Adipocyte (in vitro differentiated cells): ENCODE results near the gene RBMY1B.
"Not testable (repeated sequence)": the region's sequence is repeated elsewhere in the genome, so short reads cannot be mapped to it uniquely, and the experiment has no call there.

Source experiments
- DNase-seq: peaks from one replicate; pipeline ENCODE4 v3.0.0-alpha.2; 2015; ENCODE audit warnings: low read depth
- H3K27me3 ChIP-seq: replicated peaks from 2 replicates; pipeline ENCODE4 v1.7.0; 2013; ENCODE audit warnings: mild to moderate bottlenecking, low read length, moderate library complexity; ENCODE audit not compliant: control insufficient read depth, insufficient read depth
- H3K36me3 ChIP-seq: 2 replicates; pipeline ENCODE4 v1.7.0; 2013; ENCODE audit warnings: low read length, mild to moderate bottlenecking, moderate library complexity; ENCODE audit not compliant: control insufficient read depth, insufficient read depth, severe bottlenecking
- H3K4me1 ChIP-seq: 2 replicates; pipeline ENCODE4 v1.7.0; 2013; ENCODE audit warnings: mild to moderate bottlenecking, low read length, moderate library complexity; ENCODE audit not compliant: control insufficient read depth, insufficient read depth
- H3K4me3 ChIP-seq: 2 replicates; pipeline ENCODE4 v1.7.0; 2013; ENCODE audit warnings: mild to moderate bottlenecking, low read length, moderate library complexity
- H3K9ac ChIP-seq: 2 replicates; pipeline ENCODE4 v1.7.0; 2013; ENCODE audit warnings: mild to moderate bottlenecking, low read length, moderate library complexity
- H3K9me3 ChIP-seq: 2 replicates; pipeline ENCODE4 v1.7.0; 2013; ENCODE audit warnings: mild to moderate bottlenecking, low read length, moderate library complexity; ENCODE audit not compliant: control insufficient read depth

The RBMY1B gene

DNA sequence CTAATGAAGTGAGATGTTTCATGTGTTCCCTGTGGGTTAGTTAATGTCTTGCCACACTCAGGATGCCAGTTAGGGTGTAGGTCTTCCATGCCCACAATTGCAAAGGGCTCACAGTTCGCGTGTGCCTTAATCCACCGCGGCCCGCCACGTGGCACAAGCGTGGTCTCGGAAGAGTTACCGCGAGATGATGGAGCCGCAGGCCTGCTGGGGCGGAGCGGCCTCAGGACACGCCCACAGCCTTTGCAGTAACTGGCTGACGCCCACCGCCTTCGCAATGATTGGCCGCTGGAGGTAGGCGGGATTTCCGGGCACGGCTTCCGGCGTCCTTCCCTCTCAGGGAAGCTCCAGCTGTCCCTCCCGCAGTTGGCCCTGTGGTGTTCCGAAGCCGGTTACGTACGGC lies at the start of gene RBMY1B:
TSS of gene RBMY1B (plus strand) at position 301 of the 400 bp plus-strand sequence. CDS start 2,013 bp downstream, outside the sequence.
- H3K36me3 ChIP-seq, H3K4me1 ChIP-seq, DNase-seq, H3K9ac ChIP-seq, H3K27me3 ChIP-seq, H3K4me3 ChIP-seq, H3K9me3 ChIP-seq: not testable (repeated sequence)

DNA sequence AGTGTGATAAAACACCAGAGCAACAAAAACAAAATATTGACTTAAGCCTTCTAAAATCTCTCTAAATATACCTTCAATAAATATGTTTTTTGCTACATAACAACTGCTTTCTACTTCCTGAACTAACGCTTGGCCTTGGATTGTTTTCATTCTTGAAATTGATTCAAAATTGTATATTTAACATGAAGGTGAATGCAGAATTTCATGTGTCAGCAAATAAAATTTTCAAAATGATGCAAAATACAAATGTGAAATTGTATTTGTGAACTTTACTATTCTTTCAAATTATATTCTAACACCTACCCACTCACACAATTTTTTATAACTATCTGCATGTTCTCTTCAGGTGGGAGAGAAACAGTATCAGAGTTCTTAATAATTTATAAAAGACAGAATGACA lies 48.2 kb upstream of the RBMY1B start:
- DNase-seq, H3K4me1 ChIP-seq, H3K4me3 ChIP-seq, H3K36me3 ChIP-seq, H3K27me3 ChIP-seq, H3K9me3 ChIP-seq, H3K9ac ChIP-seq: not testable (repeated sequence)

DNA sequence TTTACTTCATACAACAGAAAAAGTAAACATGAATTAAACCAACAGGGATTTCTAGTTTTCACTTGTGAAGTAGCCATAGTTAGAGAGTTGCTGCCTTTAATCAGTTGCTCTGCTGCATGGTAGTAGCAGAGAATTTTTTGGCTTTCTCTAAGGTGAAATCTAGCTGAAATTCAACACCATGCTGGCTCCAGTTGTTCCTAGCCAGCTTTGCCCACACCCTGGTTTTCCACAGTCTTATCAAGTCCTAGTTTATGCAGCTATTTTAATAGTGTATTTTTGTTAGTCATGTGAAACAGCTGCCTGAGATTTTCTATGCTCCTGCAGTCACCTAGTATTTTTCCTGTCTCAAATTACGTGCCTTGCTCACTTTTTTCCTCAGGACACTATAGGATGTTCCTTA lies 28.2 kb upstream of the RBMY1B start:
- no peaks in the 10 kb centered on the region for H3K27me3 ChIP-seq
- H3K36me3 ChIP-seq: no peaks in the 10 kb centered on the region
- no peak overlapping the region for H3K9ac ChIP-seq
- no peak overlapping the region for H3K4me3 ChIP-seq
- no peak for DNase-seq
- H3K9me3 ChIP-seq: no peaks in the 10 kb centered on the region
- no peaks in the 10 kb centered on the region for H3K4me1 ChIP-seq

DNA sequence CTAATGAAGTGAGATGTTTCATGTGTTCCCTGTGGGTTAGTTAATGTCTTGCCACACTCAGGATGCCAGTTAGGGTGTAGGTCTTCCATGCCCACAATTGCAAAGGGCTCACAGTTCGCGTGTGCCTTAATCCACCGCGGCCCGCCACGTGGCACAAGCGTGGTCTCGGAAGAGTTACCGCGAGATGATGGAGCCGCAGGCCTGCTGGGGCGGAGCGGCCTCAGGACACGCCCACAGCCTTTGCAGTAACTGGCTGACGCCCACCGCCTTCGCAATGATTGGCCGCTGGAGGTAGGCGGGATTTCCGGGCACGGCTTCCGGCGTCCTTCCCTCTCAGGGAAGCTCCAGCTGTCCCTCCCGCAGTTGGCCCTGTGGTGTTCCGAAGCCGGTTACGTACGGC lies 23.4 kb downstream of the RBMY1B start, which contains the start of gene RBMY1A1:
TSS of gene RBMY1A1 (plus strand) at position 301 of the 400 bp plus-strand sequence. CDS start 2,013 bp downstream, outside the sequence.
- not testable (repeated sequence) for DNase-seq, H3K9me3 ChIP-seq, H3K36me3 ChIP-seq, H3K4me1 ChIP-seq, H3K9ac ChIP-seq, H3K4me3 ChIP-seq, H3K27me3 ChIP-seq

DNA sequence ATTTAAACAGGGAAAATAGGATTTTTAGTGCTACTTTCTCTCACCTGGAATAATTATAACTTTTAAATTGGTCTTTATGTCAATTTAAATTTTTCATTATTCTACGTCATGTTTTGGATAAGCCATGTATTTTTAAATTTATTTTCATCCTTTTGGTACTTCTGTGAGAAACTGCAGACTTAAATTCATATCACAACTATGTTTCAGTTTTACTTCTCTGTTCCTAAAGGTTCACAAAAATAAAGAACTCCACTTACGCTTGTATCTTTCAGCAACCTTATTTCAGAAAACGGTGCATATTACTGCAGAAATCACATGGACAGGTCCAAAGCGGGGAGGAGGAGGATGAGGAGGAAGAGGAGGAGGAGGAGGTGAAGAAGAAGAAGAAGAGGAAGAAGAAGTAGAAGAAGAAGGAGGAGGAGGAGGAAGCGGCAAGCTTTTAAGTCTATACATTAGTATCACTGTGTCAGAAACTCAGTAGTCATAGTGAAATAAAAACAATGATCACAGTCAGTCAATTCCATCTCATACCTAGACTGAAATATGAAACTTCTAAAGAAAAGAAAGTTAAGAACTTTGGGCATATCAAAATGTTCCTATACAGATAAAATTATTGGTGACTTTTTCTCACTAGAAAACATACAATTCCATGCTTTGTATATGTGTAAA lies 48.3 kb downstream of the RBMY1B start:
- H3K4me1 ChIP-seq, H3K9me3 ChIP-seq, H3K9ac ChIP-seq, H3K36me3 ChIP-seq, H3K4me3 ChIP-seq, DNase-seq, H3K27me3 ChIP-seq: not testable (repeated sequence)
